Astrocyte of the spinal cord (primary cell): ENCODE data around the gene SLC22A9.

Experiments used
- DNase-seq: peaks from one replicate; pipeline ENCODE4 v3.0.0; 2011; ENCODE audit warnings: low read depth, low spot score
- H3K4me3 ChIP-seq: 2 replicates; pipeline ENCODE4 v1.5.1; 2011; ENCODE audit warnings: low read depth, mild to moderate bottlenecking, low read length, moderate library complexity
- in situ Hi-C: cut with HindIII; loops from 2 replicates; pipeline ENCODE4 v1.10.0; 2017; ENCODE audit warnings: low sequenced_read_pairs
- TF ChIP-seq, protein P1 (sequence below): IDR thresholded peaks from 2 replicates; pipeline ENCODE4 v1.5.1; 2012; ENCODE audit warnings: low read depth, mild to moderate bottlenecking, low read length, inconsistent platforms

The SLC22A9 gene

DNA sequence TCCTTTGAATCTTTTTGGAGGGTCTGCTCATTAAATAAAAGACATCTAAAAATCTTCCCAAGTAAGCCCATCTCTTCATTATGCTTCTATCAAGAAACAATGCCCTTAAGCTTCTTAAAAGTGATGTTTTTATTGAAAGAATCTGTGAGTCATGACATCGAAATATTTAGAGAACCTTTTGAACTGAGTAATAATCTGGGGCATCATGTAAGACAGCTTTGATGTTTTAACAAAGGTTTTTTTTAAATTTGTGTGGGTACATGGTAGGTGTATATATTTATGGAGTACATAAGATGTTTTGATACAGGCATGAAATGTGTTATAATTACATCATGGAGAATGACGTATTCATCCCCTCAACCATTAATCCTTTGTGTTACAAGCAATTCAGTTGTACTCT is 74.6 kb downstream of the SLC22A9 start:
- H3K4me3 ChIP-seq = no peak overlapping the region
- TF ChIP-seq, protein P1, sequence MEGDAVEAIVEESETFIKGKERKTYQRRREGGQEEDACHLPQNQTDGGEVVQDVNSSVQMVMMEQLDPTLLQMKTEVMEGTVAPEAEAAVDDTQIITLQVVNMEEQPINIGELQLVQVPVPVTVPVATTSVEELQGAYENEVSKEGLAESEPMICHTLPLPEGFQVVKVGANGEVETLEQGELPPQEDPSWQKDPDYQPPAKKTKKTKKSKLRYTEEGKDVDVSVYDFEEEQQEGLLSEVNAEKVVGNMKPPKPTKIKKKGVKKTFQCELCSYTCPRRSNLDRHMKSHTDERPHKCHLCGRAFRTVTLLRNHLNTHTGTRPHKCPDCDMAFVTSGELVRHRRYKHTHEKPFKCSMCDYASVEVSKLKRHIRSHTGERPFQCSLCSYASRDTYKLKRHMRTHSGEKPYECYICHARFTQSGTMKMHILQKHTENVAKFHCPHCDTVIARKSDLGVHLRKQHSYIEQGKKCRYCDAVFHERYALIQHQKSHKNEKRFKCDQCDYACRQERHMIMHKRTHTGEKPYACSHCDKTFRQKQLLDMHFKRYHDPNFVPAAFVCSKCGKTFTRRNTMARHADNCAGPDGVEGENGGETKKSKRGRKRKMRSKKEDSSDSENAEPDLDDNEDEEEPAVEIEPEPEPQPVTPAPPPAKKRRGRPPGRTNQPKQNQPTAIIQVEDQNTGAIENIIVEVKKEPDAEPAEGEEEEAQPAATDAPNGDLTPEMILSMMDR = no peak
- DNase-seq = no peak
- in situ Hi-C loops = no loop called here

DNA sequence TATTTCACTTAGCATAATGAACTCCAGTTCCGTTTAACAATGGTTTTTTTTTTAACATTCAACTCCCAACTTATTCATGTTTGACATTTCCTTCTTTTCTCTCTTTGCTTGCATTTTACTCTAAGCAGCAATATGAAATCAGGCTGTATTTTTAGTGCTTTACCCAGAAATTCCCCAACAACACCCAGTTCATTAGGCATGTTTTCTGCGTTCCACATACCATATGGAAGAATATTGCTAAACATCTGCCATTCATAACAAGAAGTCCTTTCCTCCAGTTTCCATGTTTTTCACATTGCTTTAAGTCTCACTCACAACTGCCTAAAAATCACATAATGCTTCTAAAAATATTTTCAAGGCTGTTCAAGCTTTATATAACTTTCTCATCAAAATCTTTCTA is 75.5 kb downstream of the SLC22A9 start:
- DNase-seq = no peak
- no peak overlapping the region for H3K4me3 ChIP-seq
- TF ChIP-seq, protein P1 = no peak
- in situ Hi-C loops = no loop called here

DNA sequence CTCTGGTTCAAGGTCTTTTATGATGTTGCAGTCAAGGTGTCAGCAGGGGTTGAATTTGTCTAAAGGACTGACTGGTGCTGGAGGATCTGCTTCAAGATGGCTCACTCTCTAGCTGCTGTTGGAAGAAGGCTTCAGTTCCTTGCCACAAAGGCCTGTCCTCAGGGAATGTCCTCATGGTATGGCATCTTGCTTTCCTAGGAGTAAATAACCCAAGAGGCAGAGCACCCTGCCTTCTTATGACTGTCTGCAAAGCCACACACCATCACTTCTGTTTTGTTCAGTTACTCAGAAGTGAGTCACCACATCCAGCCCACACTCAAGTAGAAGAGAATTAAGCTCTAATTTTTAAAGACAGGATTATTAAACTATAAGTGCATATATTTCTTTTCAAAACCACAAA is 76.1 kb downstream of the SLC22A9 start:
- in situ Hi-C loops = no loop called here
- TF ChIP-seq, protein P1 = no peak
- peak; percentile 29 for DNase-seq
- no peak overlapping the region for H3K4me3 ChIP-seq

DNA sequence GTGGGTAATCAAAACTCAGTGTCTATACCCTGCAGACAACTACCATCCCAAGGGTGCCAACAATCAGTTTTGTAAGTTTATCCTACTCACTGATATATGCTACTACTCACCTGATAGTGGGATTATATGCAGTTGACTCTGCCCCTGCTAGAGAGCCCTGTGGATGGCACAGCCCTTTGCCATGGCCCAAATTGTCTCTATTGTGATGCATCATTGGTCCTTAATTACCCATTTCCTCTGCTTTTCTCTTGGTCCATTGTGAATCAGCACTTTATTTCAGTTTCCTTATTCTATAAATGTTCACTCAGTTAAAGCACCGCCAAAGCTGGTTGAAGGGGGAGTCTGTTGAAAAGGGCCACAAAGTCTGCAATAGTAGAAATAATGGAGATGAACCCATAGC is 79.1 kb downstream of the SLC22A9 start:
- H3K4me3 ChIP-seq = no peak overlapping the region
- TF ChIP-seq, protein P1 = no peak
- in situ Hi-C loops = no loop called here
- no peak for DNase-seq

DNA sequence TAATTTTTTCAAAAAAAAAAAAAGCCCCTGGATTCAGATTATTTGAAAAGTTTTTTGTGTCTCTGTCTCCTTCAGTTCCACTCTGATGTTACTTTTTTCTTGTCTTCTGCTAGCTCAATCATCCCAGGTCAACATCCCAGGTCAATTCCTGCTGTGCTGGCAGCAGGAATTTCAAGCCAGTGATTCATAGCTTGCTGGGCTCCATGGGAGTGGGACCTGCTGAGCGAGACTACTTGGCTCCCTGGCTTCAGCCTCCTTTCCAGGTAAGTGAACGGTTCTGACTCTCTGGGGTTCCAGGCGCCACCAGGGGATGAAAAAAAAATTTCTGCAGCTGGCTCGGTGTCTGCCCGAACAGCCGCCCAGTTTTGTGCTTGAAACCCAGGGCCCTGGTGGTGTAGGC is 90.0 kb downstream of the SLC22A9 start:
- TF ChIP-seq, protein P1 = no peak

More for the DNA sequence above, 90.0 kb downstream of the SLC22A9 start:
- DNase-seq = peak; percentile 28
- H3K4me3 ChIP-seq = no peak overlapping the region
- in situ Hi-C loops = no loop called here
